HG02642 (cell line): Measurements from ENCODE around the gene LMAN1.

Experiments
- ATAC-seq: cut with Tn5 transposase; IDR thresholded peaks from one replicate; pipeline ENCODE4 v1.9.1; 2021; ENCODE audit warnings: mild to moderate bottlenecking; ENCODE audit not compliant: unreplicated experiment, poor library complexity

Gene LMAN1

GRCh38 chr18:59372975-59373374, 13.9 kb upstream of the LMAN1 start:
- ATAC-seq: no peak

GRCh38 chr18:59360381-59360780, 1.3 kb upstream of the LMAN1 start:
- no peak for ATAC-seq

GRCh38 chr18:59359576-59359952, 499 bp upstream of the LMAN1 start:
- peak; percentile 21 for ATAC-seq

DNA sequence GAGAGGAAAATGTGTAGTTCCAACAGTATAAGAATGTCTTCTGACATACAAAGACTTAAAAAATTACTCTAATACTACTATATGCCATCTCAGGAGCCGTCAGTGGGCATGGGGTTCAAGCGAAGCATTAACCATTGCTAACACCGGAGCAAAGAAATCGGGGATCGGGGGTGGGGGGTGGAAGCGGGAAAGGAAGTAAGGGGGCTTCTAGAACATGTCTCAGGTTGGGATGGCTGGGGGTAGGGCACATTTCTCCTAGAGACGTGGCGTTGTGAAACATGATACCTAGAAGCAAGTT, 702 bp downstream of the LMAN1 start:
- no peak for ATAC-seq

GRCh38 chr18:59357928-59358327, 1.1 kb downstream of the LMAN1 start:
- no peak for ATAC-seq

- ATAC-seq: no peak
These were observed 4.3 kb downstream of the LMAN1 start for GRCh38 chr18:59354731-59355130.

DNA sequence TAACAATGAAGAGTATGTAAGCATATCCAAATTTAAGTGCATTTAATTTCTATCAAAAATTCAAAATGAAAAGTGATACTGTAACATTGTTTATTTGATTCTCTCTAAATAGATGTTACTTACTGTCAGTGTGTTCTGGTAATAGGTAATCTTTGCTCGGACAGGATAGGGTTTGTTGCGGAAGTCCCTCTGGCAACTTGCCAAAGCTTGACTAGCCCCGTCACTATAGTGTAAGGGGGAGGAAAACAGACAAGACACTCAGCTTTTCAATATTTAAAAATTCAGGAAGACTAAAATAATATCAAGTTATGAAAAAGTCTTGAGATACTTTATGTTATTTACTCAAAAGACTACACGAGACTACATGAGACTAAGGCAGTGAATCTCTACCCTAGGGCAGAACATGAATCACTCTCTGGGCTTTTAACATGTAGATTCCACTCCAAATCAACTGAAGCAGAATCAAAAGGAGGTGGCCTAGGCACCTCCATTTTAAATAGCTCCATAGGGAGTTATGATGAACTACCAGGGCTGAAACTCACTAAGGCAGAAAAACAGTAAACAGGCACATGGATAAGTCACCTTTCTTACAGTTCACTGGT, 5.9 kb downstream of the LMAN1 start:
- ATAC-seq: no peak

GRCh38 chr18:59352250-59352855, 6.7 kb downstream of the LMAN1 start:
- ATAC-seq: no peak

- no peak for ATAC-seq
These were observed 13.5 kb downstream of the LMAN1 start for GRCh38 chr18:59345556-59345955.

- ATAC-seq: no peak
These were observed 14.1 kb downstream of the LMAN1 start for GRCh38 chr18:59344996-59345395.

GRCh38 chr18:59343926-59344325, 15.1 kb downstream of the LMAN1 start:
- no peak for ATAC-seq

- ATAC-seq: no peak
These were observed 18.2 kb downstream of the LMAN1 start for GRCh38 chr18:59340817-59341216.

DNA sequence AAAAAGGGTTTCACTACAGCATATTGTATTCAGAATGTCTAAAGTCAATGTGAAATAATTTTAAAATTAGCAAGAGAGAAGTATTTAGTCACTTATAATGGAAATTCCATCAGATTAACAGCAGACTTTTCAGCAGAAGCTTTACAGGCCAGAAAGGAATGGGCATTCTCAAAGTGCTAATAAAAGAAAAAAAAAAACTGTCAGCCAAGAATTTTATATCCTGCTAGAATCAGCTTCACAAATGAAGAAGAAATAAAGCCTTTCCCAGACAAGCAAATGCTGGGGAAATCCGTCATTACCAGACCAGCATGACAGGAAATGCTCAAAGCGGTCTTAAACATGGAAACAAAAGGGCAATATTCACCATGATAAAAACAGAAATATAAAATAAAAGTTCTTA, 18.8 kb downstream of the LMAN1 start:
- no peak for ATAC-seq

DNA sequence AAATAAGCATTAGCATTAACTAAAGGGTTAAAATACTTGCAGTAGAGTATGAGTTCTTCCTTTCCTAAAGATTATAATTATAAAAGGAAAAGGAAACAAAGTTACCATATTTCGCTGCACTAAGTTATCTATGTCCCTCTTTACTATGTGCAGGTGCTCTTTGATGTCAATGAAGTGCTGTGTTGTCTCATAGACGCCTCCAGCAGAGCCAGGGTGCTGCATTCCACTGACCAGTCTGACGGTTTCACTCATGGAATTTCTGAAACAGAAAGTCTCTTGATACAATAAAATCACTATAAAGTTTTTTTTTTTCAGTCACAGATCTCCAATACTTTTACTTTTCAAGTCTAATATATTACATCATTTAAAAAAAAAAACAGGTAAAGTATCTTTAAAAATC, 26.1 kb downstream of the LMAN1 start:
- ATAC-seq: no peak

DNA sequence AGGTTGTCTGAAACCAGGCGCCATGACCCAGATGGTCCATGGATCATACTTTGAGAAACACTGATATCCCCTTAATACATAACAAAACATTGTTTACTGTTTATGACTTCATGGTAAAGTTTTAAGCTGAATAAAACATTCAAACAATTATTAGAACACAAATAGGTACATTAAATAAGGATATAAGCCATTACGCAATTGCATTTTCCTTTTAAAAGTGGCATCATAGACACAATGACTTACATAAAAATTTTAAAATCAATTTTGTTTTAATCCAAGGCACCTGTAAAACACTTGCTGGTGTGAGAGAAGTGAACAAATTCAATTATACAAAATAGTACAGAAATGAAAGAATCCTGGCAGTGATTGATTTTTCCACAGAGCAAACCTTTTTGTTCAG, 30.4 kb downstream of the LMAN1 start:
- no peak for ATAC-seq

- ATAC-seq: no peak
These were observed 33.1 kb downstream of the LMAN1 start for GRCh38 chr18:59325965-59326364.

GRCh38 chr18:59324623-59324971, 34.5 kb downstream of the LMAN1 start:
- ATAC-seq: no peak

DNA sequence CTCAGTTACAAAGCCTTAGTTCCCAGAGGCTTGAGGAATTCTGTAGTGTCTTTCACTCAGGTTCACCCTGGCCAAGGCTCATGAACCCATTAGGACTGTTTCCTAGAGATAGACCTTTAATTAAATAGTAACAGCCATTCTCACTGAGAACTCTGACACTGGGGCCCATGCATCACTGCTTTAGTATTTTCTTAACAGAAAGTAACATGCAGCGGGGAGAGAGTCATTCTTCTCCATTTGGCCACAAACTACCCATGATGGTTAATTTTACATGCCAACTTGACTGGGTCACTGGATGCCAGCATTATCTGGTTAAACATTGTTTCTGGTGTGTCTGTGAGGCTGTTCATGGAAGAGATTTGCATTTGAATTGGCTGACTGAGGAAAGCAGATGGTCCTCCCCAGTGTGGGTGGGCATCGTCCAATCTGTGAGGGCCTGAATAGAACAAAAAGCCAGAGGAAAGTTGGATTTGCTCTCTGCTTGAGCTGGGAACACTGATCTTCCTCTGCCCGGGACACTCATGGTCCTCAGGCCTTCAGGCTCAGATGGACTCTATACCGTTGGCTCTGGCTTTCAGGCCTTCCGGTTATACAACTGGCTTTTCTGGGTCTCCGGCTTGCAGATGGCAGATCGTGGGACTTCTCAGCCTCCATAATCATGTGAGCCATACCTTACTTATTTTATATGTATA, 35.0 kb downstream of the LMAN1 start:
- ATAC-seq: no peak

DNA sequence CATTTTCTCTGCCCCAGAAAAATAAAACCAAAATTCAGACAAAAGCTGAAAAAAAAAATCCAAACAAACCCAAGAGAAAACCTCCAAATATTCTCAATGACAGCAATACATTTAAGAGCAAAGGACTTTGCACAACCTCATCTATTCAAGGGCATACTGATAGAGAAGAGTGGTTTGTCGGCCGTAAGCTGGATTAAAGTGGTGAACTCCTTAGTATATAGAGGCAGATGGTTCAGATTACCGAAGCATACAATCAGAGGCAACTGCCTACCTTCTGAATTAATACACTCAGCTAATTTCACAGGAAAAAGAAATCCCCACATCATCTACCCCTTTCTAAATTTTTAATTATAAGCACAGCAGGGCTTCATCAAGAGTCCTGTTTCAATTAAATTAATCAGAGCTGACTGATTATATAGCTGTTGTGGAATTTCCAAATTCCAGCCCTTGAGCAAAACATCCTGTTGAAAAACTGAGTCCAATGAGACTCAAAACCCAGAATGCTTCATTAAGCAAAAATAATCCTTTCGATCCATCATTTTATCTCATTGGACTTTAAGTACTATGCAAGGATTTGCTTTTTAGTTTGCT, 40.5 kb downstream of the LMAN1 start, which contains the start of gene CPLX4:
TSS of gene CPLX4 (minus strand) at position 190 of the 591 bp plus-strand sequence. CDS start at position 3, 187 bp downstream.
- ATAC-seq: no peak

DNA sequence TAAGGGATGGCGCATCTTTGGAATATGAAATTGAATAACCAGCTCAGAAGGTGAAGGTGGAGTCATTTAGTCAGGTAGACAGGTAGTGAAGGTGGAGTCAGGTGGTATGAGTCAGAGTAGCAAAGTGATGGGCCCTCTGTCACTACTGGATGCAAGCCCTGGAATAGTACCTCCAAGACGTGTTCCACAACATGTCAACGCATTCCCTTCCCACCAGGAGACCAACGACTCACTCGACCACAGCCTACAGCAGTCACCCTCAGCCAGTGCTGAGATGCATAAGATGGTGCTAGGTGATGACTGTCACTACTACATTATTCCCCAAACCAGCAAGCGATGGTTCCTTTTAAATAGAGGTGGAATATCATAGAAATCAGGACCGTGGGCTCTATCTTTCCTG, 47.4 kb downstream of the LMAN1 start:
- ATAC-seq: no peak

GRCh38 chr18:59308938-59309260, 50.2 kb downstream of the LMAN1 start:
- no peak for ATAC-seq
